GM12878 (cell line): ENCODE data around the gene SLC12A3. TPM values are rescaled to one million over a fixed set of nuclear protein-coding genes. Genes with fewer than 3 reads are reported as not detected.

Experiments used
- ATAC-seq: fragments of 200-7000 bp; cut with Tn5 transposase; 3 replicates; pipeline ENCODE4 v1.9.1; 2020; ENCODE audit warnings: mild to moderate bottlenecking, moderate library complexity
- BruUV-seq: library from RNA; stranded (reverse); fragments of 400-500 nt; replicated peaks from 2 replicates; lab custom pipeline; 2021; lab: Mats Ljungman, UMichigan
- CTCF ChIA-PET: fragments of 300-600 bp; sonication (Branson Sonifier 250); formaldehyde crosslinking; extraction: SDS; loops from one replicate; lab custom pipeline; 2021; ENCODE audit warnings: inconsistent platforms; lab: Yijun Ruan, JAX
- POLR2A ChIA-PET: fragments of 350-600 bp; formaldehyde crosslinking; extraction: SDS; loops from one replicate; lab custom pipeline; 2021; ENCODE audit warnings: inconsistent platforms; lab: Charles Lee
- RAD21 ChIA-PET: fragments of 300-600 bp; sonication (Branson Sonifier 250); formaldehyde crosslinking; loops from one replicate; lab custom pipeline; 2023; ENCODE audit warnings: antibody characterized with exemption; ENCODE audit not compliant: unreplicated experiment; lab: Charles Lee
- SMC1A ChIA-PET: fragments of 300-600 bp; sonication (Branson Sonifier 250); formaldehyde crosslinking; loops from one replicate; lab custom pipeline; 2023; ENCODE audit not compliant: unreplicated experiment, uncharacterized antibody; lab: Charles Lee
- DNase-seq: peaks from one replicate; pipeline ENCODE4 v3.0.0-alpha.2; 2011; ENCODE audit warnings: low read depth, low spot score
- FAIRE-seq: peaks from 3 replicates; lab custom pipeline; 2011; peaks lifted over from hg19 to GRCh38; lab: Jason Lieb, UNC
- H2AFZ ChIP-seq: 2 replicates; pipeline ENCODE4 v1.6.0; 2011; ENCODE audit warnings: low read depth, low read length, control low read depth; ENCODE audit not compliant: control insufficient read depth
- H3K27ac ChIP-seq: 2 replicates; pipeline ENCODE4 v1.5.1; 2011; ENCODE audit warnings: control low read depth; ENCODE audit not compliant: control insufficient read depth, insufficient read depth
- H3K27me3 ChIP-seq, 2 experiments: replicated peaks in 1 of 2; 2 replicates each; pipeline versions ENCODE4 v1.6.0 to v1.6.1; 2011; ENCODE audit warnings: low read length in 1 of 2; ENCODE audit not compliant: control insufficient read depth in 2 of 2, insufficient read depth in 2 of 2
- H3K36me3 ChIP-seq, 2 experiments: 2 replicates each; pipeline ENCODE4 v1.5.1; 2011; ENCODE audit warnings: low read length in 1 of 2; ENCODE audit not compliant: control insufficient read depth in 2 of 2, insufficient read depth in 2 of 2
- H3K4me1 ChIP-seq: 2 replicates; pipeline ENCODE4 v1.6.1; 2011; ENCODE audit warnings: mild to moderate bottlenecking, low read length, moderate library complexity, mixed read lengths; ENCODE audit not compliant: control insufficient read depth, insufficient read depth
- H3K4me2 ChIP-seq: 2 replicates; pipeline ENCODE4 v1.6.0; 2011; ENCODE audit warnings: control low read depth; ENCODE audit not compliant: control insufficient read depth, insufficient read depth
- H3K4me3 ChIP-seq: fragments of 200-600 bp; sonication (generic); 2 replicates; pipeline ENCODE4 v1.5.1; 2016
- H3K79me2 ChIP-seq: 2 replicates; pipeline ENCODE4 v1.6.0; 2011; ENCODE audit warnings: low read length; ENCODE audit not compliant: control insufficient read depth, insufficient read depth
- H3K9ac ChIP-seq: 2 replicates; pipeline ENCODE4 v1.8.0; 2011; ENCODE audit warnings: low read length, control low read depth, mixed read lengths; ENCODE audit not compliant: control insufficient read depth, insufficient read depth
- H3K9me3 ChIP-seq: replicated peaks from 3 replicates; pipeline ENCODE4 v1.5.1; 2011; ENCODE audit warnings: mild to moderate bottlenecking, low read length; ENCODE audit not compliant: control insufficient read depth, insufficient read depth
- H4K20me1 ChIP-seq: 2 replicates; pipeline ENCODE4 v1.6.0; 2011; ENCODE audit not compliant: control insufficient read depth, insufficient read depth
- CREB1 ChIP-seq: IDR thresholded peaks from 2 replicates; pipeline ENCODE4 v1.6.1; 2012; ENCODE audit warnings: low read depth, mild to moderate bottlenecking, inconsistent platforms
- JUNB ChIP-seq: IDR thresholded peaks from 2 replicates; pipeline ENCODE4 v1.6.1; 2016; ENCODE audit warnings: antibody characterized with exemption, mild to moderate bottlenecking
- MTA2 ChIP-seq: fragments of 450-650 bp; IDR thresholded peaks from 2 replicates; pipeline ENCODE4 v1.6.1; 2016; ENCODE audit warnings: low read depth, mild to moderate bottlenecking, moderate library complexity
- NR2C2 ChIP-seq: IDR thresholded peaks from 2 replicates; pipeline ENCODE4 v1.6.1; 2011; ENCODE audit warnings: borderline replicate concordance, low read depth; ENCODE audit not compliant: control insufficient read depth, insufficient read length
- SP1 ChIP-seq: IDR thresholded peaks from one replicate; pipeline ENCODE4 v1.6.1; 2011; ENCODE audit warnings: low read depth, low read length
- STAT1 ChIP-seq: fragments of 450-650 bp; conservative IDR thresholded peaks from 2 replicates; pipeline ENCODE4 v1.6.1; 2014; ENCODE audit warnings: antibody characterized with exemption, mild to moderate bottlenecking
- in situ Hi-C: fragments of 300-500 bp; cut with MboI; formaldehyde crosslinking; loops from 9 replicates; pipeline ENCODE4 v1.14.3; 2018; ENCODE audit warnings: mixed read lengths
- intact Hi-C: fragments of 100-400 bp; cut with micrococcal nuclease; formaldehyde crosslinking; loops from one replicate; pipeline ENCODE4 v1.14.2; 2022; ENCODE audit not compliant: unreplicated experiment
- polyA plus RNA-seq, 11 experiments: library from polyadenylated mRNA; depleted of rRNA in 4 of 11; unstranded in 6 of 11; stranded (reverse) in 5 of 11; fragments of >200 nt; fragmentation: Nextera tagmentation in 4 of 11; fragmentation: Illumina TruSeq in 1 of 11; extraction: Ambion mirVana in 4 of 11; extraction: Trizol in 1 of 11; gene quantifications; 1 replicate in 1 of 11; 2 replicates in 10 of 11; pipeline versions ENCODE4 v1.2.1 to v1.2.3, GENCODE V29; 2011 to 2016; ENCODE audit warnings: inconsistent platforms in 2 of 11, missing spikeins in 2 of 11, low read depth in 1 of 11
- total RNA-seq, 4 experiments: library from RNA; depleted of rRNA in 3 of 4; stranded (reverse); fragments of >200 nt in 3 of 4; fragmentation: Illumina TruSeq in 1 of 4; extraction: Trizol in 1 of 4; gene quantifications; 2 replicates each; pipeline versions ENCODE4 v1.2.1 to v1.2.3, GENCODE V29; 2013 to 2021
- TF ChIP-seq, protein P1 (sequence below), 3 experiments: IDR thresholded peaks in 2 of 3; conservative IDR thresholded peaks in 1 of 3; 2 replicates each; pipeline ENCODE4 v1.5.1; 2011; ENCODE audit warnings: low read depth in 3 of 3, low read length in 3 of 3, mild to moderate bottlenecking in 3 of 3, control low read depth in 2 of 3, moderate library complexity in 2 of 3, inconsistent platforms in 1 of 3, mixed read lengths in 1 of 3; ENCODE audit not compliant: control insufficient read depth in 2 of 3, insufficient read depth in 1 of 3; ENCODE audit errors: extremely low read depth in 1 of 3

The SLC12A3 gene
- total and polyA plus RNA-seq, 10 of the 15 experiments (the other 5 are each of a cell fraction or from before 2014, with no cell fraction given), result 0.05 to 6.3 (median 3.1) TPM

DNA sequence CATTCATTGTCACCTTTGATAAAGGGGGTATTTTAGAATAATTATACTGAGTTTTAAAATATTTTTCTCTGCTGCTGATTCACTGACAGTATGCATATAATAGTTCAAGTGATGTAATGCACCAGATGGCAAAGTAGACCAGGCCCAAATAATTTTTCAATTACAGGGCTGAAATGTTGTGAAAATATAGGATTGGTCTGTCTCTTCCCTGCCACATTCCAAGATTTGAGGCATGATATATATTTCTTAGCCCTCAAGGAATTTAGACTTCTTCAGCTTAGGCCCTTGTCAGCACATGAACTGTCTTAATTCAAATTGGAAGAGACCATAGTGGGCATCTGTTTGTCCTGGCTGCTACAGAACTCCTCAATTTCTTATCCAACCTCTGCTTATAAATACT is 39.2 kb upstream of the SLC12A3 start:
- intact Hi-C loops (no loop called here), in situ Hi-C loops (no loop called here)
- ATAC-seq (no peak), FAIRE-seq (no peak), DNase-seq (no peak)
- POLR2A ChIA-PET, result no interaction called here
- SMC1A ChIA-PET, result interaction anchor here (1.7 kb wide), 1 partner anchor 11 kb away, joined by 4 read pairs; no protein-coding TSS in a partner anchor
- Histone ChIP-seq H2AFZ (no peak overlapping the region), H3K27ac (no peak overlapping the region), H3K4me2 (no peak overlapping the region), H3K4me3 (no peak overlapping the region), H3K9ac (no peak overlapping the region), H3K27me3 (no peaks in the 10 kb centered on the region), H3K36me3 (peaks cover 9 to 11% of the 10 kb centered on the region in 2 experiments), H3K9me3 (no peaks in the 10 kb centered on the region), H3K79me2 (no peaks in the 10 kb centered on the region), H4K20me1 (no peaks in the 10 kb centered on the region), H3K4me1 (no peaks in the 10 kb centered on the region)
- TF ChIP-seq JUNB (no peak), CREB1 (no peak), NR2C2 (no peak), MTA2 (no peak), STAT1 (no peak), SP1 (no peak)
- TF ChIP-seq, protein P1, sequence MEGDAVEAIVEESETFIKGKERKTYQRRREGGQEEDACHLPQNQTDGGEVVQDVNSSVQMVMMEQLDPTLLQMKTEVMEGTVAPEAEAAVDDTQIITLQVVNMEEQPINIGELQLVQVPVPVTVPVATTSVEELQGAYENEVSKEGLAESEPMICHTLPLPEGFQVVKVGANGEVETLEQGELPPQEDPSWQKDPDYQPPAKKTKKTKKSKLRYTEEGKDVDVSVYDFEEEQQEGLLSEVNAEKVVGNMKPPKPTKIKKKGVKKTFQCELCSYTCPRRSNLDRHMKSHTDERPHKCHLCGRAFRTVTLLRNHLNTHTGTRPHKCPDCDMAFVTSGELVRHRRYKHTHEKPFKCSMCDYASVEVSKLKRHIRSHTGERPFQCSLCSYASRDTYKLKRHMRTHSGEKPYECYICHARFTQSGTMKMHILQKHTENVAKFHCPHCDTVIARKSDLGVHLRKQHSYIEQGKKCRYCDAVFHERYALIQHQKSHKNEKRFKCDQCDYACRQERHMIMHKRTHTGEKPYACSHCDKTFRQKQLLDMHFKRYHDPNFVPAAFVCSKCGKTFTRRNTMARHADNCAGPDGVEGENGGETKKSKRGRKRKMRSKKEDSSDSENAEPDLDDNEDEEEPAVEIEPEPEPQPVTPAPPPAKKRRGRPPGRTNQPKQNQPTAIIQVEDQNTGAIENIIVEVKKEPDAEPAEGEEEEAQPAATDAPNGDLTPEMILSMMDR (IDR thresholded peaks at IDR 0.05 in 2 of 3, conservative IDR thresholded peaks at IDR 0.05 in 1 of 3; ENCODE audit: control insufficient read depth in 2 of 3, extremely low read depth in 1 of 3, insufficient read depth in 1 of 3, low read depth in 3 of 3, low read length in 3 of 3), result no peak
- BruUV-seq, result no TSS peak
- RAD21 ChIA-PET, result no interaction called here
- CTCF ChIA-PET, result interaction anchor here (0.5 kb wide), 1 partner anchor 126 kb away, joined by 3 read pairs; no protein-coding TSS in a partner anchor
